ENCODE data around the gene HGFAC.

HGFAC gene

DNA sequence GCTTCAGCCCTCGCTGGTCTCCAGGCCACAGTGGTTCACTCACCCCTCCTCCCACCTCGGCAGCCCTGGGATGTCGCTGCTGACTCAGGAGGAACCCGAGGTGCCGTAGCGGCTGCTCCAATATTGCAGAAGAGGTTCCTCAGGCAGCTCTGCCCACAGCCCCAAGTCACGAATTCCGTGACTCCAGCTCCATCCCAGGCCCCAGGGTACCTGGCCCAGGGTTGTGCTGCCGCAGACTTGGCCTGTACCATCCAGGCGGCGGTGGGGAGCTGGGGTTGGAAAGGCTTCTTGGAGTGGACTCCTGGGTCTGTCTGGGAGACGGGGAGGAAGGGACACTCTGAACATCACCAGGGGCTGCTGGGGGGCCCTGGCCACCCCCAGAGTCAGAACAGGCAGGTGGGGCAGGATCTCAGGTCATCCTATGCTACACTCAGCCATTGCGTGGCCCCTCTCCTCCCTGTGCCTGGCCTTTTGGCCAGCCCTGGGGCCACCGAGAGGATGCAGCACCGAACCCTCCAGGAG is 728 bp upstream of the HGFAC start:
- TF ChIP-seq, protein P1, sequence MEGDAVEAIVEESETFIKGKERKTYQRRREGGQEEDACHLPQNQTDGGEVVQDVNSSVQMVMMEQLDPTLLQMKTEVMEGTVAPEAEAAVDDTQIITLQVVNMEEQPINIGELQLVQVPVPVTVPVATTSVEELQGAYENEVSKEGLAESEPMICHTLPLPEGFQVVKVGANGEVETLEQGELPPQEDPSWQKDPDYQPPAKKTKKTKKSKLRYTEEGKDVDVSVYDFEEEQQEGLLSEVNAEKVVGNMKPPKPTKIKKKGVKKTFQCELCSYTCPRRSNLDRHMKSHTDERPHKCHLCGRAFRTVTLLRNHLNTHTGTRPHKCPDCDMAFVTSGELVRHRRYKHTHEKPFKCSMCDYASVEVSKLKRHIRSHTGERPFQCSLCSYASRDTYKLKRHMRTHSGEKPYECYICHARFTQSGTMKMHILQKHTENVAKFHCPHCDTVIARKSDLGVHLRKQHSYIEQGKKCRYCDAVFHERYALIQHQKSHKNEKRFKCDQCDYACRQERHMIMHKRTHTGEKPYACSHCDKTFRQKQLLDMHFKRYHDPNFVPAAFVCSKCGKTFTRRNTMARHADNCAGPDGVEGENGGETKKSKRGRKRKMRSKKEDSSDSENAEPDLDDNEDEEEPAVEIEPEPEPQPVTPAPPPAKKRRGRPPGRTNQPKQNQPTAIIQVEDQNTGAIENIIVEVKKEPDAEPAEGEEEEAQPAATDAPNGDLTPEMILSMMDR (IDR thresholded peaks at IDR 0.05; ENCODE audit: insufficient read depth, low read depth, low read length, missing control alignments): no peak
- H3K4me3 ChIP-seq (ENCODE audit: low read length): no peak overlapping the region
- DNase-seq (ENCODE audit: low read depth): peak; percentile 66

DNA sequence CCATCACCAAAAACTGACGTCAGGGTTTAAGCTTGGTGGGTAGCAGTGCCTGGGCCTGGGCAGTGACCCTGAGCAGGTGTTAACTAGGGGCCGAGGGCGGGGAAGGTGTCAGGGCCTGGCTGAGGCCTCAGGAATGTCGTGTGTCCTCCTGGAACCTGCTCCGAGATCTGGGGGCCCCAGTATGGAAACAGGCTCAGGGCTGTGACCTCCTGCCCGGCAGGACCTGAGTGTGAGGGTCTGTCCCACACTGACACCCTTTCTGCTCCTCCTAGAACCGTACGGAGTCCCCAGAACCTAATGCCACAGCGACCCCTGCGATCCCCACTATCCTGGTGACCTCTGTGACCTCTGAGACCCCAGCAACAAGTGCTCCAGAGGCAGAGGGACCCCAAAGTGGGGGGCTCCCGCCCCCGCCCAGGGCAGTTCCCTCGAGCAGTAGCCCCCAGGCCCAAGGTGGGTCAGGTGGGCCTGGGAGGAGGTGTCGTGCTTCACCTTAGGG is 741 bp downstream of the HGFAC start:
- H3K4me3 ChIP-seq (ENCODE audit: low read length): no peak overlapping the region
- DNase-seq (ENCODE audit: low read depth): no peak
- TF ChIP-seq, protein P1 (IDR thresholded peaks at IDR 0.05; ENCODE audit: insufficient read depth, low read depth, low read length, missing control alignments): no peak

DNA sequence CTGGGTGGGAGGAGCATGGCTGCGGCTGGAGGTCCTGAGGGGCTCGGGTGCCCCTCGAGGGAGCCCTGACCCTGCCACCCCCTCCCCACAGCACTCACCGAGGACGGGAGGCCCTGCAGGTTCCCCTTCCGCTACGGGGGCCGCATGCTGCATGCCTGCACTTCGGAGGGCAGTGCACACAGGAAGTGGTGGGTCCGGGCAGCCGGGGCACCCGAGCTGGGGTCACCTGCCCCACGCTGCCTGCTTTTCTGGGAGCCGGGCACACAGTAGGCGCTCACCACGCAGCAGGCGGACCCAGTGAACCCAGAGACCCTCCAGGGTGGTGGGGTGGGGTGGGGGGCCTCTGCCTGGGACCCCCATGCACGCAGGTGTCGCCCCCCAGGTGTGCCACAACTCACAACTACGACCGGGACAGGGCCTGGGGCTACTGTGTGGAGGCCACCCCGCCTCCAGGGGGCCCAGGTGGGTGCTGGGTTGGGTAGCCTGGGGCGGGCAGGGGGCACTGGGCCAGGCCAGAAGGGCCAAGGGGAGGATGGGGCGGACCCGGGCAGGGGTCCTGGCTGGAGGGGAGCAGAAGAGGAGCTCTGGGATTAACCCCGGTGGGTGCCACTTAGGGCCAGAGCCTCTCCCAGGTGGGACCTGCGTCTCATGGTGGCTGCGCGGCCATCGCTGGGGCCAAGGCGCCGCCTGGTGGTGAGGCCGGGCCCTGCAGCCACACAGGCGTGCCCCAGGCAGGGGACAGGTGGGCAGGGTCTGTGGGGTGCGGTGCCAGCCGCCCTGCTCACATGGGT is 1.4 kb downstream of the HGFAC start:
- DNase-seq (ENCODE audit: low read depth): peak; percentile 42
- TF ChIP-seq, protein P1 (IDR thresholded peaks at IDR 0.05; ENCODE audit: insufficient read depth, low read depth, low read length, missing control alignments): peak; percentile 72
- no peak overlapping the region for H3K4me3 ChIP-seq (ENCODE audit: low read length)

DNA sequence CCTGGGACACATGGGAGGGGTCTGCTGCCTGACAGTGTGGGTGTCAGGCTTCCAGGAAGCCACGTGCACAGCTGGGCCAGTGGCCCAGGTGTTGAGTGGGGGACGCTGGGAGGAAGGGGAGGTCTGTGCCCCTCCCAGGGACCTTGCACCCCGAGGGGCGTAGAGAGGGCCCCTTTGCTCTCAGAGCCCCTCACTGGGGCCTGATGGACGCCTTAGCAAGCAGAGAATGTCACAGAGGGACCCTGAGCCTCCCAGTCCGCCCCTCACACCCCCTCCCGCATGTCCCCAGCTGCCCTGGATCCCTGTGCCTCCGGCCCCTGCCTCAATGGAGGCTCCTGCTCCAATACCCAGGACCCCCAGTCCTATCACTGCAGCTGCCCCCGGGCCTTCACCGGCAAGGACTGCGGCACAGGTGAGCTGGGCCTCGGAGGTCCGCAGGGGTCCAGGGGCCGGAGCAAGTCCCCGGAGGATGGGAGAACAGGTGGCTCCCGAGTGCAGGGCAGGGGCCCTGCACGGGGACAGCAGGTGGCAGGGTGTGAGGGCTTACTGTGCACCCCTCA is 2.1 kb downstream of the HGFAC start:
- TF ChIP-seq, protein P1 (IDR thresholded peaks at IDR 0.05; ENCODE audit: insufficient read depth, low read depth, low read length, missing control alignments): no peak
- H3K4me3 ChIP-seq (ENCODE audit: low read length): no peak overlapping the region
- DNase-seq (ENCODE audit: low read depth): no peak

DNA sequence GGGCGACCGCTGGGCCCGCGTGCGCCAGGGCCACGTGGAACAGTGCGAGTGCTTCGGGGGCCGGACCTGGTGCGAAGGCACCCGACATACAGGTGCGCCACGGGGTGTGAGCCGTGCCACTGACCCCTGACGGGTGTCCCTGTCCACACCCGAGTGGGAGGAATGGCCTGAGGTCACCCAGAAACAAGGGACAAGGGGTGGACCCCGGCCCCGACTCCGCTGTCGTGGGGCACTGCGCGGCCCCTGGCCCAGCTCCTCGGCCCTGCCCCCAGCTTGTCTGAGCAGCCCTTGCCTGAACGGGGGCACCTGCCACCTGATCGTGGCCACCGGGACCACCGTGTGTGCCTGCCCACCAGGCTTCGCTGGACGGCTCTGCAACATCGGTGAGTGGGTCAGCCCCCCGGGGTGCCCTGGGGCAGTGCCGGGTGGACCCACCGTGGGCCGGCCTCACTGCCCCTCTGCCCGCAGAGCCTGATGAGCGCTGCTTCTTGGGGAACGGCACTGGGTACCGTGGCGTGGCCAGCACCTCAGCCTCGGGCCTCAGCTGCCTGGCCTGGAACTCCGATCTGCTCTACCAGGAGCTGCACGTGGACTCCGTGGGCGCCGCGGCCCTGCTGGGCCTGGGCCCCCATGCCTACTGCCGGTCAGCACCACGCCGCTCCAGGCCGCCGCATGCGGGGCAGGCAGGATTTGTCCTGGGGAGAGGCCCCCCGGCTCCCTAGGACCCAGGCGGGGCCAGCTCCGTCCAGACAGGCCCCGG is 2.8 kb downstream of the HGFAC start:
- H3K4me3 ChIP-seq (ENCODE audit: low read length): no peak overlapping the region
- TF ChIP-seq, protein P1 (IDR thresholded peaks at IDR 0.05; ENCODE audit: insufficient read depth, low read depth, low read length, missing control alignments): no peak
- DNase-seq (ENCODE audit: low read depth): no peak

DNA sequence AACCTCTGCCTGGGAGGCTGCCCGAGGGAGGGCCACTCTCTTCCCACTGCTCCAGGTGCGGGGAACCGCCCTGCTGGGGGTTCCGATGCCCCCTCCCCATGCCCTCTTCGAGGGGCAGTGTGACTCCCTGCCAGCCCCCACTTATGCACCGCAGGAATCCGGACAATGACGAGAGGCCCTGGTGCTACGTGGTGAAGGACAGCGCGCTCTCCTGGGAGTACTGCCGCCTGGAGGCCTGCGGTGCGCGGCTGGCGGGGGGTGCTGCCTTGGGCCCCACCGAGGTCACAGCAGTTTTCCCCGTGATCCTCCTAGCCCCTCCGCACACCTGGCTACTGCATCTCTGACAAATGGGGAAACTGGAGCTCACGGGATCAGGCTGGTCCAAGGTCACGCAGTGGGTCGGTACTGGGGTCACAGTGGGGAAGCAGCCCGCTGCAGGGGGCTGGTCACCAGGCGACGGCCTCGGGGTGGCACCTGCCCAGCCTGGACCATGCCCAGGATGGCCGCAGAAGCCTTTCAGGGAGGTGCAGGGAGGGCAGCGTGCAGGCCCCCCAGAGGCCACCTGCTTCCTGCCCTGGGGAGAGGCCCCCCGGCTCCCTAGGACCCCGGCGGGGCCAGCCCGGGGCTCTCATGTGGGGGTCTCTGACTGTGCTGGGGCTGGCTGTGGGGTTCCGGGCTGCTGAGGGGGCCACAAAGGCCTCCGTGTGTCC is 3.5 kb downstream of the HGFAC start:
- H3K4me3 ChIP-seq (ENCODE audit: low read length): no peak overlapping the region
- DNase-seq (ENCODE audit: low read depth): no peak
- TF ChIP-seq, protein P1 (IDR thresholded peaks at IDR 0.05; ENCODE audit: insufficient read depth, low read depth, low read length, missing control alignments): no peak

Measured in epithelial cell of esophagus (primary cell).